Activated CD4-positive, CD25-positive, alpha-beta regulatory T cell treated with anti-CD3 and anti-CD28 coated beads, Interleukin-2, amount 50 U/mL, for 24 hours (primary cell): ENCODE results near the gene SPACDR.

ENCODE experiments used
- ATAC-seq, 2 donors: fragments of 150-1000 bp; cut with Tn5 transposase; one replicate each; pipeline ENCODE4 v1.10.0; 2021; ENCODE audit warnings: mild to moderate bottlenecking in 1 of 2, moderate library complexity in 1 of 2

The SPACDR gene

GRCh38 chr7:100407285-100408180, 56.5 kb downstream of the SPACDR start:
- ATAC-seq: peak; percentile 77 to 85

GRCh38 chr7:100406767-100407166, 57.3 kb downstream of the SPACDR start:
- ATAC-seq: no peak
